NCI-H2029 treated with DMSO at 0.1 percent for 48 hours (cell line): ENCODE results near the gene CCDC50.

Experiments used
- DNase-seq: peaks from one replicate; lab custom pipeline; 2025; lab: John Stamatoyannopoulos, UW

CCDC50 gene

GRCh38 chr3:191379446-191379845 lies 50.3 kb downstream of the CCDC50 start:
- DNase-seq, result no peak

- no peak for DNase-seq
These were observed 50.8 kb downstream of the CCDC50 start for GRCh38 chr3:191380001-191380400.

GRCh38 chr3:191381303-191381702 lies 52.1 kb downstream of the CCDC50 start:
- no peak for DNase-seq

- no peak for DNase-seq
These were observed 53.5 kb downstream of the CCDC50 start for GRCh38 chr3:191382661-191383060.

GRCh38 chr3:191383124-191383523 lies 53.9 kb downstream of the CCDC50 start:
- DNase-seq, result no peak

- no peak for DNase-seq
These were observed 55.9 kb downstream of the CCDC50 start for GRCh38 chr3:191385101-191385500.

- DNase-seq, result no peak
These were observed 58.4 kb downstream of the CCDC50 start for GRCh38 chr3:191387441-191388077.

GRCh38 chr3:191388823-191389222 lies 59.6 kb downstream of the CCDC50 start:
- no peak for DNase-seq

- DNase-seq, result no peak
These were observed 61.4 kb downstream of the CCDC50 start for GRCh38 chr3:191390580-191390979.

- DNase-seq, result no peak
These were observed 62.9 kb downstream of the CCDC50 start for GRCh38 chr3:191391861-191392808.

GRCh38 chr3:191393146-191393545 lies 64.0 kb downstream of the CCDC50 start:
- no peak for DNase-seq

- no peak for DNase-seq
These were observed 68.6 kb downstream of the CCDC50 start for GRCh38 chr3:191397771-191398170.

- DNase-seq, result no peak
These were observed 69.4 kb downstream of the CCDC50 start for GRCh38 chr3:191398607-191399006.

GRCh38 chr3:191399918-191400317 lies 70.7 kb downstream of the CCDC50 start:
- no peak for DNase-seq

GRCh38 chr3:191401775-191402357 lies 72.7 kb downstream of the CCDC50 start:
- DNase-seq, result no peak

- no peak for DNase-seq
These were observed 80.7 kb downstream of the CCDC50 start for GRCh38 chr3:191409791-191410359.

- DNase-seq, result no peak
These were observed 83.6 kb downstream of the CCDC50 start for GRCh38 chr3:191412759-191413158.

GRCh38 chr3:191414286-191414685 lies 85.1 kb downstream of the CCDC50 start:
- no peak for DNase-seq

GRCh38 chr3:191414732-191415131 lies 85.5 kb downstream of the CCDC50 start:
- no peak for DNase-seq

- no peak for DNase-seq
These were observed 86.4 kb downstream of the CCDC50 start for GRCh38 chr3:191415566-191415965.

GRCh38 chr3:191417457-191417729 lies 88.2 kb downstream of the CCDC50 start:
- DNase-seq, result no peak

- DNase-seq, result no peak
These were observed 91.6 kb downstream of the CCDC50 start for GRCh38 chr3:191420771-191421170.

GRCh38 chr3:191424881-191425280 lies 95.7 kb downstream of the CCDC50 start:
- DNase-seq, result no peak
